ENCODE measurements around the gene KRT3. TPM values are rescaled to one million over a fixed set of nuclear protein-coding genes. Genes with fewer than 3 reads are reported as not detected.

The KRT3 gene
- total and polyA plus RNA-seq, 7 experiments from 2014 or later = not detected

GRCh38 chr12:52832985-52833905 lies 37.3 kb upstream of the KRT3 start:
- H3K36me3 ChIP-seq (ENCODE audit: control insufficient read depth in 2 of 3, insufficient read depth in 3 of 3, low read length in 3 of 3) = no peaks in the 10 kb centered on the region
- H3K27ac Mint-ChIP-seq = peak overlapping the region in 1 of 9 donors; percentile 74
- POLR2A ChIA-PET = interaction anchor here (1.2 kb wide), 1 partner anchor 24 kb away, joined by 3 read pairs; no protein-coding TSS in a partner anchor
- no peak overlapping the region for H3K4me3 Mint-ChIP-seq
- peaks cover 17 to 37% (median 30%) of the 10 kb centered on the region in 7 donors for H3K4me1 Mint-ChIP-seq
- no peak for DNase-seq
- no peaks in the 10 kb centered on the region for H3K27me3 ChIP-seq (ENCODE audit: control insufficient read depth in 2 of 2, insufficient read depth in 2 of 2, low read length in 2 of 2)
- ATAC-seq = no peak
- no peaks in the 10 kb centered on the region for H3K4me1 ChIP-seq (ENCODE audit: control insufficient read depth in 2 of 2, insufficient read depth in 2 of 2, low read length in 2 of 2)
- CTCF ChIA-PET = no interaction called here
- peaks cover 0 to 4% (median 0%) of the 10 kb centered on the region in 11 donors for H3K9me3 Mint-ChIP-seq
- H3K36me3 Mint-ChIP-seq = no peaks in the 10 kb centered on the region
- no peaks in the 10 kb centered on the region for H3K27me3 Mint-ChIP-seq
- intact Hi-C loops (cut with micrococcal nuclease) = no loop called here
- no peak overlapping the region for H3K4me3 ChIP-seq (ENCODE audit: low read length)
- no peaks in the 10 kb centered on the region for H3K9me3 ChIP-seq (ENCODE audit: control insufficient read depth in 2 of 3, low read length in 3 of 3)
- no peak overlapping the region for H3K27ac ChIP-seq (ENCODE audit: low read depth, low read length)

GRCh38 chr12:52832451-52832850 lies 36.5 kb upstream of the KRT3 start:
- Histone ChIP-seq H3K9me3 (ENCODE audit: control insufficient read depth in 2 of 3, low read length in 3 of 3) (no peaks in the 10 kb centered on the region), H3K4me1 (ENCODE audit: control insufficient read depth in 2 of 2, insufficient read depth in 2 of 2, low read length in 2 of 2) (no peaks in the 10 kb centered on the region), H3K27ac (ENCODE audit: low read depth, low read length) (no peak overlapping the region), H3K4me3 (ENCODE audit: low read length) (no peak overlapping the region), H3K36me3 (ENCODE audit: control insufficient read depth in 2 of 3, insufficient read depth in 3 of 3, low read length in 3 of 3) (no peaks in the 10 kb centered on the region), H3K27me3 (ENCODE audit: control insufficient read depth in 2 of 2, insufficient read depth in 2 of 2, low read length in 2 of 2) (no peaks in the 10 kb centered on the region)
- POLR2A ChIA-PET = interaction anchor here (0.8 to 1.2 kb wide), 2 partner anchors 24 to 946 kb away, joined by 3 read pairs; no protein-coding TSS in a partner anchor
- Mint-ChIP-seq H3K4me1 (peaks cover 17 to 37% (median 29%) of the 10 kb centered on the region in 7 donors), H3K4me3 (no peak overlapping the region), H3K9me3 (peaks cover 0 to 4% (median 0%) of the 10 kb centered on the region in 11 donors), H3K27ac (no peak overlapping the region), H3K27me3 (no peaks in the 10 kb centered on the region), H3K36me3 (no peaks in the 10 kb centered on the region)
- CTCF ChIA-PET = no interaction called here
- intact Hi-C loops (cut with micrococcal nuclease) = no loop called here
- DNase-seq (no peak), ATAC-seq (no peak)

- Histone ChIP-seq H3K4me1 (ENCODE audit: control insufficient read depth in 2 of 2, insufficient read depth in 2 of 2, low read length in 2 of 2) (no peaks in the 10 kb centered on the region), H3K27me3 (ENCODE audit: control insufficient read depth in 2 of 2, insufficient read depth in 2 of 2, low read length in 2 of 2) (no peaks in the 10 kb centered on the region), H3K4me3 (ENCODE audit: low read length) (no peak overlapping the region), H3K27ac (ENCODE audit: low read depth, low read length) (no peak overlapping the region), H3K9me3 (ENCODE audit: control insufficient read depth in 2 of 3, low read length in 3 of 3) (no peaks in the 10 kb centered on the region), H3K36me3 (ENCODE audit: control insufficient read depth in 2 of 3, insufficient read depth in 3 of 3, low read length in 3 of 3) (no peaks in the 10 kb centered on the region)
- ChIA-PET CTCF (interaction anchor here (0.9 to 1.0 kb wide), 3 partner anchors 50 to 246 kb away, joined by 3 to 5 read pairs (median 3); no protein-coding TSS in a partner anchor), POLR2A (no interaction called here)
- Mint-ChIP-seq H3K9me3 (peaks cover 0 to 4% (median 0%) of the 10 kb centered on the region in 11 donors), H3K27ac (peak overlapping the region in 2 of 9 donors; percentile 7 to 23), H3K4me1 (peaks cover 8 to 27% (median 18%) of the 10 kb centered on the region in 7 donors), H3K4me3 (no peak overlapping the region), H3K36me3 (no peaks in the 10 kb centered on the region), H3K27me3 (no peaks in the 10 kb centered on the region)
- no peak for DNase-seq
- intact Hi-C loops (cut with micrococcal nuclease) = no loop called here
- ATAC-seq = no peak
Observed at GRCh38 chr12:52831251-52831650, 35.3 kb upstream of the KRT3 start.

- Histone ChIP-seq H3K27me3 (ENCODE audit: control insufficient read depth in 2 of 2, insufficient read depth in 2 of 2, low read length in 2 of 2) (no peaks in the 10 kb centered on the region), H3K36me3 (ENCODE audit: control insufficient read depth in 2 of 3, insufficient read depth in 3 of 3, low read length in 3 of 3) (no peaks in the 10 kb centered on the region), H3K4me3 (ENCODE audit: low read length) (no peak overlapping the region), H3K27ac (ENCODE audit: low read depth, low read length) (no peak overlapping the region), H3K9me3 (ENCODE audit: control insufficient read depth in 2 of 3, low read length in 3 of 3) (no peaks in the 10 kb centered on the region), H3K4me1 (ENCODE audit: control insufficient read depth in 2 of 2, insufficient read depth in 2 of 2, low read length in 2 of 2) (no peaks in the 10 kb centered on the region)
- H3K4me3 Mint-ChIP-seq = no peak overlapping the region
- H3K36me3 Mint-ChIP-seq = no peaks in the 10 kb centered on the region
- POLR2A ChIA-PET = no interaction called here
- ATAC-seq = no peak
- intact Hi-C loops (cut with micrococcal nuclease) = no loop called here
- peaks cover 0 to 4% (median 0%) of the 10 kb centered on the region in 11 donors for H3K9me3 Mint-ChIP-seq
- peak overlapping the region in 2 of 9 donors; percentile 44 to 46 for H3K27ac Mint-ChIP-seq
- CTCF ChIA-PET = interaction anchor here (1.0 to 2.0 kb wide), 3 partner anchors 41 to 245 kb away, joined by 3 to 10 read pairs (median 3); no protein-coding TSS in a partner anchor
- DNase-seq = no peak
- H3K27me3 Mint-ChIP-seq = no peaks in the 10 kb centered on the region
- peaks cover 1 to 16% (median 12%) of the 10 kb centered on the region in 7 donors for H3K4me1 Mint-ChIP-seq
Observed at GRCh38 chr12:52829986-52830770, 34.3 kb upstream of the KRT3 start.

- DNase-seq (no peak), ATAC-seq (no peak)
- H3K4me1 ChIP-seq (ENCODE audit: control insufficient read depth in 2 of 2, insufficient read depth in 2 of 2, low read length in 2 of 2) = no peaks in the 10 kb centered on the region
- peaks cover 1 to 15% (median 12%) of the 10 kb centered on the region in 7 donors for H3K4me1 Mint-ChIP-seq
- H3K27ac Mint-ChIP-seq = peak overlapping the region in 3 of 9 donors; percentile 0 to 40 (median 3)
- no peaks in the 10 kb centered on the region for H3K36me3 Mint-ChIP-seq
- H3K9me3 ChIP-seq (ENCODE audit: control insufficient read depth in 2 of 3, low read length in 3 of 3) = no peaks in the 10 kb centered on the region
- intact Hi-C loops (cut with micrococcal nuclease) = no loop called here
- H3K27ac ChIP-seq (ENCODE audit: low read depth, low read length) = no peak overlapping the region
- POLR2A ChIA-PET = no interaction called here
- H3K27me3 ChIP-seq (ENCODE audit: control insufficient read depth in 2 of 2, insufficient read depth in 2 of 2, low read length in 2 of 2) = no peaks in the 10 kb centered on the region
- no peaks in the 10 kb centered on the region for H3K27me3 Mint-ChIP-seq
- peaks cover 0 to 4% (median 0%) of the 10 kb centered on the region in 11 donors for H3K9me3 Mint-ChIP-seq
- no peak overlapping the region for H3K4me3 Mint-ChIP-seq
- no peak overlapping the region for H3K4me3 ChIP-seq (ENCODE audit: low read length)
- CTCF ChIA-PET = interaction anchor here (0.8 to 2.0 kb wide), 2 partner anchors 10 to 243 kb away, joined by 3 to 10 read pairs; no protein-coding TSS in a partner anchor
- no peaks in the 10 kb centered on the region for H3K36me3 ChIP-seq (ENCODE audit: control insufficient read depth in 2 of 3, insufficient read depth in 3 of 3, low read length in 3 of 3)
Observed at GRCh38 chr12:52828591-52829021, 32.7 kb upstream of the KRT3 start.

GRCh38 chr12:52828156-52828555 lies 32.2 kb upstream of the KRT3 start:
- H3K4me1 Mint-ChIP-seq = peaks cover 1 to 15% (median 12%) of the 10 kb centered on the region in 7 donors
- no peaks in the 10 kb centered on the region for H3K27me3 Mint-ChIP-seq
- DNase-seq = no peak
- intact Hi-C loops (cut with micrococcal nuclease) = no loop called here
- ChIA-PET CTCF (interaction anchor here (0.8 to 2.0 kb wide), 2 partner anchors 10 to 242 kb away, joined by 3 to 10 read pairs; no protein-coding TSS in a partner anchor), POLR2A (no interaction called here)
- peak overlapping the region in 2 of 9 donors; percentile 0 to 40 for H3K27ac Mint-ChIP-seq
- no peak overlapping the region for H3K4me3 Mint-ChIP-seq
- Histone ChIP-seq H3K9me3 (ENCODE audit: control insufficient read depth in 2 of 3, low read length in 3 of 3) (no peaks in the 10 kb centered on the region), H3K27ac (ENCODE audit: low read depth, low read length) (no peak overlapping the region), H3K4me3 (ENCODE audit: low read length) (no peak overlapping the region), H3K36me3 (ENCODE audit: control insufficient read depth in 2 of 3, insufficient read depth in 3 of 3, low read length in 3 of 3) (no peaks in the 10 kb centered on the region), H3K4me1 (ENCODE audit: control insufficient read depth in 2 of 2, insufficient read depth in 2 of 2, low read length in 2 of 2) (no peaks in the 10 kb centered on the region), H3K27me3 (ENCODE audit: control insufficient read depth in 2 of 2, insufficient read depth in 2 of 2, low read length in 2 of 2) (no peaks in the 10 kb centered on the region)
- no peak for ATAC-seq
- H3K9me3 Mint-ChIP-seq = peaks cover 0 to 4% (median 0%) of the 10 kb centered on the region in 11 donors
- H3K36me3 Mint-ChIP-seq = no peaks in the 10 kb centered on the region

Measured in naive thymus-derived CD4-positive, alpha-beta T cell (primary cell).